HepG2 (cell line): Measurements from ENCODE around the gene MTFP1. TPM values are rescaled to one million over a fixed set of nuclear protein-coding genes. Genes with fewer than 3 reads are reported as not detected.

Experiments used
- ATAC-seq: fragments of 200-7000 bp; cut with Tn5 transposase; 3 replicates; pipeline ENCODE4 v1.9.1; 2020; ENCODE audit warnings: mild to moderate bottlenecking, moderate library complexity
- BruUV-seq: library from RNA; stranded (reverse); fragments of 400-500 nt; replicated peaks from 2 replicates; lab custom pipeline; 2021; lab: Mats Ljungman, UMichigan
- CTCF ChIA-PET: fragments of 300-600 bp; formaldehyde crosslinking; extraction: SDS; loops from one replicate; lab custom pipeline; 2021; ENCODE audit warnings: low total read pairs, inconsistent platforms, low intra/inter-chr PET ratio; lab: Yijun Ruan, JAX
- POLR2A ChIA-PET: fragments of 350-600 bp; sonication (Branson Sonifier 250); formaldehyde crosslinking; loops from one replicate; lab custom pipeline; 2020; ENCODE audit warnings: antibody characterized with exemption, inconsistent platforms; lab: Yijun Ruan, JAX
- DNase-seq: peaks from one replicate; pipeline ENCODE4 v3.0.0-alpha.2; 2015; ENCODE audit warnings: low spot score
- FAIRE-seq: peaks from 3 replicates; lab custom pipeline; 2011; peaks lifted over from hg19 to GRCh38; lab: Jason Lieb, UNC
- H2AFZ ChIP-seq: one replicate; pipeline ENCODE4 v1.6.1; 2011; ENCODE audit warnings: low read length, inconsistent platforms
- H3K27ac ChIP-seq: fragments of 300-600 bp; 3 replicates; pipeline ENCODE4 v1.8.0; 2011; ENCODE audit warnings: mixed run types, mild to moderate bottlenecking, mixed read lengths, low read length, inconsistent platforms; ENCODE audit not compliant: insufficient read depth; ENCODE audit errors: extremely low read length
- H3K27me3 ChIP-seq, 2 experiments: fragments of 200-600 bp in 1 of 2; 2 replicates in 1 of 2; 3 replicates in 1 of 2; pipeline versions ENCODE4 v1.6.0 to v1.8.0; 2011; ENCODE audit warnings: low read length in 2 of 2, mild to moderate bottlenecking in 2 of 2, moderate library complexity in 2 of 2, inconsistent platforms in 1 of 2; ENCODE audit not compliant: insufficient read depth in 2 of 2, control insufficient read depth in 1 of 2
- H3K36me3 ChIP-seq, 2 experiments: fragments of 200-600 bp in 1 of 2; replicated peaks in 1 of 2; 2 replicates in 1 of 2; 3 replicates in 1 of 2; pipeline versions ENCODE4 v1.5.1 to v1.8.0; 2011; ENCODE audit warnings: low read length in 2 of 2, inconsistent platforms in 1 of 2; ENCODE audit not compliant: insufficient read depth in 2 of 2, control insufficient read depth in 1 of 2
- H3K4me1 ChIP-seq: 2 replicates; pipeline ENCODE4 v1.5.1; 2012; ENCODE audit warnings: low read length, inconsistent platforms; ENCODE audit not compliant: insufficient read depth
- H3K4me2 ChIP-seq: 2 replicates; pipeline ENCODE4 v1.6.0; 2011; ENCODE audit warnings: low read depth, low read length, inconsistent platforms
- H3K4me3 ChIP-seq, 3 experiments: fragments of 200-600 bp in 1 of 3; sonication (generic), shearing (Covaris generic) in 1 of 3; replicated peaks in 1 of 3; 2 replicates each; pipeline ENCODE4 v1.5.1; 2011 to 2016; ENCODE audit warnings: low read length in 3 of 3, inconsistent platforms in 2 of 3, low read depth in 2 of 3, mild to moderate bottlenecking in 2 of 3, control low read depth in 1 of 3, mixed read lengths in 1 of 3; ENCODE audit not compliant: insufficient read depth in 1 of 3
- H3K79me2 ChIP-seq: one replicate; pipeline ENCODE4 v1.6.1; 2011; ENCODE audit warnings: low read length, inconsistent platforms; ENCODE audit not compliant: insufficient read depth
- H3K9ac ChIP-seq: 2 replicates; pipeline ENCODE4 v1.6.0; 2011; ENCODE audit warnings: mild to moderate bottlenecking, low read depth, low read length, inconsistent platforms; ENCODE audit not compliant: insufficient read depth
- H3K9me3 ChIP-seq: 2 replicates; pipeline ENCODE4 v1.5.1; 2012; ENCODE audit warnings: mild to moderate bottlenecking, low read length
- H4K20me1 ChIP-seq: 2 replicates; pipeline ENCODE4 v1.6.0; 2011; ENCODE audit warnings: inconsistent platforms, mild to moderate bottlenecking, low read length, moderate library complexity; ENCODE audit not compliant: insufficient read depth
- ATF7-NPFF ChIP-seq: sonication (generic); formaldehyde crosslinking; IDR thresholded peaks from 2 replicates; pipeline ENCODE4 v1.8.1; 2023; ENCODE audit warnings: mild to moderate bottlenecking, low read depth, missing genetic modification reagents, moderate library complexity
- FIP1L1 ChIP-seq: fragments of 200-400 bp; formaldehyde crosslinking; IDR thresholded peaks from 2 replicates; pipeline ENCODE4 v1.6.1; 2018; ENCODE audit warnings: low read depth, mild to moderate bottlenecking, low read length, moderate library complexity, borderline replicate concordance; ENCODE audit not compliant: insufficient read depth
- GMEB2 ChIP-seq: IDR thresholded peaks from 2 replicates; pipeline ENCODE4 v1.6.1; 2016; ENCODE audit warnings: missing biosample characterization, missing genetic modification reagents, low read depth
- JUND ChIP-seq: sonication (generic); formaldehyde crosslinking; IDR thresholded peaks from 2 replicates; pipeline ENCODE4 v1.8.0; 2022; ENCODE audit warnings: mild to moderate bottlenecking, missing genetic modification reagents
- MNT ChIP-seq: fragments of 450-650 bp; IDR thresholded peaks from 2 replicates; pipeline ENCODE4 v1.6.1; 2016
- POLR2AphosphoS2 ChIP-seq: IDR thresholded peaks from 2 replicates; pipeline ENCODE4 v1.6.1; 2011; ENCODE audit warnings: low read depth, low read length, improper control_type of control experiment
- SIX1 ChIP-seq: sonication (generic); formaldehyde crosslinking; IDR thresholded peaks from 2 replicates; pipeline ENCODE4 v1.4.0; 2020; ENCODE audit warnings: missing genetic modification reagents, borderline replicate concordance
- U2AF2 ChIP-seq: fragments of 200-400 bp; formaldehyde crosslinking; IDR thresholded peaks from 2 replicates; pipeline ENCODE4 v1.6.1; 2017; ENCODE audit warnings: low read depth, mild to moderate bottlenecking, low read length
- ZMYM3 ChIP-seq: sonication (generic); formaldehyde crosslinking; IDR thresholded peaks from 2 replicates; pipeline ENCODE4 v1.5.1; 2020; ENCODE audit warnings: mild to moderate bottlenecking, missing genetic modification reagents
- ZNF333 ChIP-seq: sonication (generic); formaldehyde crosslinking; IDR thresholded peaks from 2 replicates; pipeline ENCODE4 v1.4.0; 2020; ENCODE audit warnings: mild to moderate bottlenecking, missing genetic modification reagents, borderline replicate concordance
- ZNF414 ChIP-seq: sonication (generic); formaldehyde crosslinking; IDR thresholded peaks from 2 replicates; pipeline ENCODE4 v1.5.0; 2020; ENCODE audit warnings: missing genetic modification reagents
- ZNF496 ChIP-seq: sonication (generic); formaldehyde crosslinking; IDR thresholded peaks from 2 replicates; pipeline ENCODE4 v1.8.1; 2023; ENCODE audit warnings: mild to moderate bottlenecking, moderate library complexity, missing genetic modification reagents; ENCODE audit not compliant: insufficient replicate concordance
- ZNF7 ChIP-seq: IDR thresholded peaks from 2 replicates; pipeline ENCODE4 v1.6.1; 2016; ENCODE audit warnings: missing biosample characterization, missing genetic modification reagents
- WGBS: methylation state at CpG from one replicate; pipeline ENCODE4 v1.1.6; 2017; ENCODE audit warnings: low lambda C conversion rate; 5-methylcytosine and 5-hydroxymethylcytosine counted together
- in situ Hi-C: cut with HindIII; loops from 2 replicates; pipeline ENCODE4 v1.10.0; 2017; ENCODE audit warnings: low pct_unique_long_range_greater_than_20kb; ENCODE audit not compliant: extremely low pct_ligation_motif_present
- intact Hi-C: fragments of 100-400 bp; cut with micrococcal nuclease; formaldehyde crosslinking; loops from one replicate; pipeline ENCODE4 v1.10.0; 2022; ENCODE audit not compliant: unreplicated experiment
- polyA plus RNA-seq, 8 experiments: library from polyadenylated mRNA; depleted of rRNA in 3 of 8; stranded (reverse) in 7 of 8; unstranded in 1 of 8; fragments of >200 nt; fragmentation: Illumina TruSeq in 4 of 8; extraction: Trizol in 4 of 8; gene quantifications; 2 replicates each; pipeline versions ENCODE4 v1.2.1 to v1.2.3, GENCODE V29; 2011 to 2016; ENCODE audit warnings: low read depth in 4 of 8, missing spikeins in 1 of 8, mixed read lengths in 1 of 8; ENCODE audit not compliant: insufficient read depth in 1 of 8
- total RNA-seq, 5 experiments: library from RNA; depleted of rRNA; stranded (reverse); fragments of >200 nt; fragmentation: Illumina TruSeq; extraction: Trizol; gene quantifications; 2 replicates each; pipeline ENCODE4 v1.2.3, GENCODE V29; 2016; ENCODE audit warnings: low read depth in 1 of 5

MTFP1 gene
- total and polyA plus RNA-seq, 2 of the 13 experiments (the other 11 are each of a cell fraction or from before 2014, with no cell fraction given) = 29.5 to 45.6 TPM

- in situ Hi-C loops = no loop called here
- no TSS peak for BruUV-seq
- Histone ChIP-seq H3K9me3 (no peaks in the 10 kb centered on the region), H3K9ac (no peak overlapping the region), H4K20me1 (no peaks in the 10 kb centered on the region), H3K27ac (no peak overlapping the region), H2AFZ (no peak overlapping the region), H3K4me2 (no peak overlapping the region)
- CTCF ChIA-PET = no interaction called here
- 79% methylated on average over 4 of the region's 4 CpGs for WGBS
- TF ChIP-seq U2AF2 (no peak), ATF7-NPFF (CRISPR knock-in tag) (no peak)
- TF ChIP-seq, all 625 proteins: peak for 0
- no peak overlapping the region for H3K4me3 ChIP-seq
- no peak for DNase-seq
- ATAC-seq = no peak
- H3K27me3 ChIP-seq = peaks cover 0 to 11% of the 10 kb centered on the region in 2 experiments; a peak in 3 of 5 replicates
- H3K36me3 ChIP-seq = no peaks in the 10 kb centered on the region
- POLR2A ChIA-PET = no interaction called here
- intact Hi-C loops = no loop called here
- no peaks in the 10 kb centered on the region for H3K79me2 ChIP-seq
- H3K4me1 ChIP-seq = peaks cover 20% of the 10 kb centered on the region
- no peak for FAIRE-seq
These were observed 13.7 kb downstream of the MTFP1 start for GRCh38 chr22:30439226-30439625.

- in situ Hi-C loops = no loop called here
- WGBS = 51% methylated on average over 2 of the region's 11 CpGs
- Histone ChIP-seq H3K4me3 (no peak overlapping the region), H4K20me1 (no peaks in the 10 kb centered on the region), H3K9me3 (no peaks in the 10 kb centered on the region), H3K4me2 (no peak overlapping the region), H3K27ac (no peak overlapping the region), H3K4me1 (peaks cover 17% of the 10 kb centered on the region), H2AFZ (no peak overlapping the region), H3K79me2 (no peaks in the 10 kb centered on the region), H3K27me3 (peaks cover 0 to 11% of the 10 kb centered on the region in 2 experiments; a peak in 3 of 5 replicates), H3K9ac (no peak overlapping the region), H3K36me3 (no peaks in the 10 kb centered on the region)
- CTCF ChIA-PET = no interaction called here
- BruUV-seq = no TSS peak
- POLR2A ChIA-PET = no interaction called here
- ATAC-seq (no peak), FAIRE-seq (no peak), DNase-seq (no peak)
- intact Hi-C loops = no loop called here
- TF ChIP-seq SIX1 (CRISPR knock-in tag) = no peak
- no peak for TF ChIP-seq JUND (CRISPR knock-in tag)
- no peak for TF ChIP-seq ZNF496 (CRISPR knock-in tag)
- TF ChIP-seq ZMYM3 (CRISPR knock-in tag) = no peak
- no peak for TF ChIP-seq ZNF333 (CRISPR knock-in tag)
- no peak for TF ChIP-seq MNT
- no peak for TF ChIP-seq POLR2AphosphoS2
- TF ChIP-seq GMEB2 (CRISPR knock-in tag) = no peak
- TF ChIP-seq ZNF7 (CRISPR knock-in tag) = no peak
- TF ChIP-seq FIP1L1 = no peak
- no peak for TF ChIP-seq ZNF414
These were observed 14.3 kb downstream of the MTFP1 start for GRCh38 chr22:30439836-30440235.
